ENCODE data around the gene AARSD1. TPM values are rescaled to one million over a fixed set of nuclear protein-coding genes. Genes with fewer than 3 reads are reported as not detected.
"Not testable (repeated sequence)": the region's sequence is repeated elsewhere in the genome, so short reads cannot be mapped to it uniquely, and the experiment has no call there.

Gene AARSD1
- total RNA-seq, 1 experiment from 2014 or later, result 25.0 TPM

GRCh38 chr17:42920106-42920900 lies 44.0 kb downstream of the AARSD1 start:
- DNase-seq (ENCODE audit: low read depth), result no peak

GRCh38 chr17:42919522-42920077 lies 44.7 kb downstream of the AARSD1 start:
- DNase-seq (ENCODE audit: low read depth), result not testable (repeated sequence)

- no peak for DNase-seq (ENCODE audit: low read depth)
Measured at GRCh38 chr17:42918902-42919521, 45.2 kb downstream of the AARSD1 start.

GRCh38 chr17:42917236-42917603 lies 47.0 kb downstream of the AARSD1 start:
- DNase-seq (ENCODE audit: low read depth), result no peak

- not testable (repeated sequence) for DNase-seq (ENCODE audit: low read depth)
Measured at GRCh38 chr17:42916388-42917235, 47.6 kb downstream of the AARSD1 start.

- DNase-seq (ENCODE audit: low read depth), result not testable (repeated sequence)
Measured at GRCh38 chr17:42915288-42915687, 49.0 kb downstream of the AARSD1 start.

- DNase-seq (ENCODE audit: low read depth), result no peak
Measured at GRCh38 chr17:42913981-42914617, 50.2 kb downstream of the AARSD1 start.

- no peak for DNase-seq (ENCODE audit: low read depth)
Measured at GRCh38 chr17:42913522-42913921, 50.7 kb downstream of the AARSD1 start.

- no peak for DNase-seq (ENCODE audit: low read depth)
Measured at GRCh38 chr17:42908872-42909700, 55.2 kb downstream of the AARSD1 start.

- no peak for DNase-seq (ENCODE audit: low read depth)
Measured at GRCh38 chr17:42906772-42907446, 57.3 kb downstream of the AARSD1 start.

- DNase-seq (ENCODE audit: low read depth), result no peak
Measured at GRCh38 chr17:42904110-42904469, 60.2 kb downstream of the AARSD1 start.

GRCh38 chr17:42901535-42902229 lies 62.6 kb downstream of the AARSD1 start:
- no peak for DNase-seq (ENCODE audit: low read depth)

Other genes with a start within 250 kb of the AARSD1 start
- 13.3 and 16.2 TPM in 2 replicates for gene EZH1, start 219.4 kb downstream of the AARSD1 start, total RNA-seq (2014; rRNA removed)
- 0.26 and 0.92 TPM in 2 replicates for gene RAMP2, start 203.2 kb downstream of the AARSD1 start, total RNA-seq (2014; rRNA removed)
- 67.5 and 71.0 TPM in 2 replicates for gene VPS25, start 191.0 kb downstream of the AARSD1 start, total RNA-seq (2014; rRNA removed)
- gene WNK4, start 183.8 kb downstream of the AARSD1 start, total RNA-seq (2014; rRNA removed), result not detected in 2 replicates
- 77.6 and 84.1 TPM in 2 replicates for gene COA3, start 165.8 kb downstream of the AARSD1 start, total RNA-seq (2014; rRNA removed)
- gene CNTD1, start 165.6 kb downstream of the AARSD1 start, total RNA-seq (2014; rRNA removed), result 0.13 TPM in 1 of 2 replicates, not detected in the other
- 85.5 and 89.4 TPM in 2 replicates for gene BECN1, start 140.2 kb downstream of the AARSD1 start, total RNA-seq (2014; rRNA removed)
- gene PSME3, start 131.1 kb downstream of the AARSD1 start, total RNA-seq (2014; rRNA removed), result 160 and 172 TPM in 2 replicates
- 0.11 and 0.45 TPM in 2 replicates for gene AOC2, start 119.9 kb downstream of the AARSD1 start, total RNA-seq (2014; rRNA removed)
- 0.17 TPM in 1 of 2 replicates, not detected in the other for gene AOC3, start 113.3 kb downstream of the AARSD1 start, total RNA-seq (2014; rRNA removed)
- gene G6PC1, start 63.7 kb downstream of the AARSD1 start, total RNA-seq (2014; rRNA removed), result not detected in 2 replicates
- gene PTGES3L, start 15.6 kb upstream of the AARSD1 start, total RNA-seq (2014; rRNA removed), result 2.4 and 5.5 TPM in 2 replicates
- gene RUNDC1, start 16.1 kb upstream of the AARSD1 start, total RNA-seq (2014; rRNA removed), result 9.4 and 9.6 TPM in 2 replicates
- 676 and 967 TPM in 2 replicates for gene RPL27, start 34.0 kb upstream of the AARSD1 start, total RNA-seq (2014; rRNA removed)
- gene IFI35, start 42.3 kb upstream of the AARSD1 start, total RNA-seq (2014; rRNA removed), result 12.6 and 26.3 TPM in 2 replicates
- 248 and 297 TPM in 2 replicates for gene VAT1, start 57.9 kb upstream of the AARSD1 start, total RNA-seq (2014; rRNA removed)
- gene RND2, start 60.8 kb upstream of the AARSD1 start, total RNA-seq (2014; rRNA removed), result 0.06 TPM in 1 of 2 replicates, not detected in the other
- 41.6 and 52.5 TPM in 2 replicates for gene BRCA1, start 160.9 kb upstream of the AARSD1 start, total RNA-seq (2014; rRNA removed)
- 65.2 and 72.0 TPM in 2 replicates for gene NBR1, start 206.8 kb upstream of the AARSD1 start, total RNA-seq (2014; rRNA removed)
- gene TMEM106A, start 247.4 kb upstream of the AARSD1 start, total RNA-seq (2014; rRNA removed), result 2.7 and 5.0 TPM in 2 replicates

All from LHCN-M2 (cell line).